ENCODE measurements around the gene IFNAR2. TPM values are rescaled to one million over a fixed set of nuclear protein-coding genes. Genes with fewer than 3 reads are reported as not detected.

Gene IFNAR2
- total RNA-seq, 2 donors from 2014 or later = 5.7 to 7.0 TPM

DNA sequence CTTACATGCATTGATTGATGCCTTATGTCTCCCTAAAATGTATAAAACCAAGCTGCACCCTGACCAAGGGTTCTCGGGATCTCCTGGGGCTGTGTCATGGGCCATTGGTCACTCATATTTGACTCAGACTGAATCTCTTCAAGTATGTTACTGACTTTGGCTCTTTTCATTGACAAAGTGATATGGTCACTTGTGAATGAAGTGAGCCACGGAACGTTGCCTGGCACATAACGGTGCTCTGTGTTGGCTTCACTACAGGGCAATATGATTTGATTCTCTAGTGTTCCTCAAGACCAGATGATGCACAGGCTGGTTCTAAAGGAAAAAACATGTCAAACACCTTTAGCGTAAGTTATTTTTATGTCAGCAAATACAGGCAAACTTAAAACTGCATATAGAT, 25.0 kb downstream of the IFNAR2 start:
- H3K4me3 ChIP-seq = no peak overlapping the region
- TF ChIP-seq POLR2A (IDR thresholded peaks at IDR 0.05) (no peak), POLR2AphosphoS5 (IDR thresholded peaks at IDR 0.05) (no peak)
- TF ChIP-seq, protein P1, sequence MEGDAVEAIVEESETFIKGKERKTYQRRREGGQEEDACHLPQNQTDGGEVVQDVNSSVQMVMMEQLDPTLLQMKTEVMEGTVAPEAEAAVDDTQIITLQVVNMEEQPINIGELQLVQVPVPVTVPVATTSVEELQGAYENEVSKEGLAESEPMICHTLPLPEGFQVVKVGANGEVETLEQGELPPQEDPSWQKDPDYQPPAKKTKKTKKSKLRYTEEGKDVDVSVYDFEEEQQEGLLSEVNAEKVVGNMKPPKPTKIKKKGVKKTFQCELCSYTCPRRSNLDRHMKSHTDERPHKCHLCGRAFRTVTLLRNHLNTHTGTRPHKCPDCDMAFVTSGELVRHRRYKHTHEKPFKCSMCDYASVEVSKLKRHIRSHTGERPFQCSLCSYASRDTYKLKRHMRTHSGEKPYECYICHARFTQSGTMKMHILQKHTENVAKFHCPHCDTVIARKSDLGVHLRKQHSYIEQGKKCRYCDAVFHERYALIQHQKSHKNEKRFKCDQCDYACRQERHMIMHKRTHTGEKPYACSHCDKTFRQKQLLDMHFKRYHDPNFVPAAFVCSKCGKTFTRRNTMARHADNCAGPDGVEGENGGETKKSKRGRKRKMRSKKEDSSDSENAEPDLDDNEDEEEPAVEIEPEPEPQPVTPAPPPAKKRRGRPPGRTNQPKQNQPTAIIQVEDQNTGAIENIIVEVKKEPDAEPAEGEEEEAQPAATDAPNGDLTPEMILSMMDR (IDR thresholded peaks at IDR 0.05) = no peak
- DNase-seq (ENCODE audit: low spot score) = no peak
- no peaks in the 10 kb centered on the region for H3K4me1 ChIP-seq (replicated peaks)
- H3K27ac ChIP-seq = no peak overlapping the region
- H3K9me3 ChIP-seq = no peaks in the 10 kb centered on the region
- no peaks in the 10 kb centered on the region for H3K36me3 ChIP-seq
- no peaks in the 10 kb centered on the region for H3K27me3 ChIP-seq (replicated peaks; ENCODE audit: insufficient read depth)
- intact Hi-C loops (cut with DNase I) = no loop called here
- 96% methylated on average over 5 of the region's 5 CpGs for WGBS

DNA sequence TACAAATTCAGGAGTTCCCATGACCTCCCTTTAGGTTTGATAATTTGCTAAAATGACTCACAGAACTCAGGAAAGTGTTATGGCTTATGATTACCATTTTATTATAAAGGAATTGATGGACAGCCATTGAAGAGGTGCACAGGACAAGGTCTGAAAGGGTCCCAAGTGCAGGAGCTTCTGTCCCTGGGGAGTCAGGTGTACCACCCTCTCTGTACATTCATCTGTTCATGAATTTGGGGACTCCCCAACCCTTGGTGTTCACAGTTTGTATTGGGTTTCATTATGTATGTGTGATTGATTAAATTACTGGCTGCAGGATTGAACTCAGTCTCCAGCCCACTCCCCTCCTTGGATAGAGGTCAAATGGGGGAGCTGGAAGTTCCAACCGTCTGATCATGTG, 25.7 kb downstream of the IFNAR2 start:
- Histone ChIP-seq H3K27ac (no peak overlapping the region), H3K4me3 (no peak overlapping the region), H3K27me3 (replicated peaks; ENCODE audit: insufficient read depth) (no peaks in the 10 kb centered on the region), H3K4me1 (replicated peaks) (no peaks in the 10 kb centered on the region), H3K9me3 (no peaks in the 10 kb centered on the region), H3K36me3 (no peaks in the 10 kb centered on the region)
- intact Hi-C loops (cut with DNase I) = no loop called here
- no peak for DNase-seq (ENCODE audit: low spot score)
- TF ChIP-seq POLR2AphosphoS5 (IDR thresholded peaks at IDR 0.05) (no peak), POLR2A (IDR thresholded peaks at IDR 0.05) (no peak)
- TF ChIP-seq, protein P1 (IDR thresholded peaks at IDR 0.05) = no peak
- 25% methylated on average over 1 of the region's 1 CpG for WGBS

DNA sequence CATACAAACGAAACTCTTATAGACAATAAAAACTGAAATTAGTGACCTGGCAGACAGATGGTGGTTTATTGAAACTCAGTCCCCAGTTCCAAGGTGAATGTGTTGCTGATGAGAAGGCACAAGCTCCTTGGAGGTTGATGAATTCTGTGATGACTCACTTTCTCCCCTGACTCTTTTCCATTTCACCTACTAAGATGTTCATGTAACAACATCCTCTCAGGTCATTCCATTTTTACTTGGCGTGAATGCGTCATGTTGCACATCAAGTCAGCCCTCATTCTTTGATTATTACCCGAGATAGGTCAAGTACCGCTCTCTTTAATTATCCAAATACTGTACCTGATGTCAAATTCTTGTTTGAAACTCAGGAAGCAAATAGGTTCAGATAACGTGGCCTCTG, 26.3 kb downstream of the IFNAR2 start:
- Histone ChIP-seq H3K36me3 (no peaks in the 10 kb centered on the region), H3K4me3 (no peak overlapping the region), H3K27me3 (replicated peaks; ENCODE audit: insufficient read depth) (no peaks in the 10 kb centered on the region), H3K27ac (no peak overlapping the region), H3K9me3 (no peaks in the 10 kb centered on the region), H3K4me1 (replicated peaks) (no peaks in the 10 kb centered on the region)
- no peak for DNase-seq (ENCODE audit: low spot score)
- WGBS = 85% methylated on average over 6 of the region's 6 CpGs
- TF ChIP-seq POLR2A (IDR thresholded peaks at IDR 0.05) (no peak), POLR2AphosphoS5 (IDR thresholded peaks at IDR 0.05) (no peak)
- TF ChIP-seq, protein P1 (IDR thresholded peaks at IDR 0.05) = no peak
- intact Hi-C loops (cut with DNase I) = no loop called here

DNA sequence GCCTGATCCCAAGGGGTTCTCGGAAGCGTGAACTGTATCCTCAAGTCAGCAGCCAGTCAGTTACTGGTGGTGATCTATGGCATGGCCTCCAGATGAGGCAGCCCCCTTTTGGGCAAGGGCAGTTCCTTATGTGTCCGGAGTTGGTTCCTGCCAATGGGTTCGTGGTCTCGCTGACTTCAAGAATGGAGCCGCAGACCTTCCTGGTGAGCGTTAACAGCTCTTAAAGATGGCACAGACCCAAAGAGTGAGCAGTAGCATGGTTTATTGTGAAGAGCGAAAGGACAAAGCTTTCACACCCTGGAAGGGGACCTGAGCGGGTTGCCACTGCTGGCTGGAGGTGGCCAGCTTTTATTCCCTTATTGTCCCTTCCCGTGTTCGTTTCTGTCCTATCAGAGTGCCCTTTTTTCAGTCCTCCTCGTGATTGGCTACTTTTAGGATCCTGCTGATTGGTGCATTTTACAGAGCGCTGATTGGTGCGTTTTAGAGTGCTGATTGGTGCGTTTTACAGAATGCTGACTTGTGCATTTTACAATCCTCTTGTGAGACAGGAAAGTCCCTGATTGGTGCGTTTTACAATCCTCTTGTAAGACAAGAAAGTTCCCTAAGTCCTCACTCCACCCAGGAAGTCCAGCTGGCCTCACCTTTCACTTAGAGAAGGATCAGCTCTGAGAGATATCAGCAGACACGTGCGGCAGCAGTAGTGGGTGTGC, 27.5 kb downstream of the IFNAR2 start:
- DNase-seq (ENCODE audit: low spot score) = no peak
- Histone ChIP-seq H3K9me3 (no peaks in the 10 kb centered on the region), H3K4me3 (no peak overlapping the region), H3K27ac (no peak overlapping the region), H3K36me3 (no peaks in the 10 kb centered on the region), H3K27me3 (replicated peaks; ENCODE audit: insufficient read depth) (no peaks in the 10 kb centered on the region), H3K4me1 (replicated peaks) (no peaks in the 10 kb centered on the region)
- TF ChIP-seq, protein P1 (IDR thresholded peaks at IDR 0.05) = no peak
- no peak for TF ChIP-seq POLR2AphosphoS5 (IDR thresholded peaks at IDR 0.05)
- no peak for TF ChIP-seq POLR2A (IDR thresholded peaks at IDR 0.05)
- WGBS = 97% methylated on average over 18 of the region's 18 CpGs
- intact Hi-C loops (cut with DNase I) = no loop called here

DNA sequence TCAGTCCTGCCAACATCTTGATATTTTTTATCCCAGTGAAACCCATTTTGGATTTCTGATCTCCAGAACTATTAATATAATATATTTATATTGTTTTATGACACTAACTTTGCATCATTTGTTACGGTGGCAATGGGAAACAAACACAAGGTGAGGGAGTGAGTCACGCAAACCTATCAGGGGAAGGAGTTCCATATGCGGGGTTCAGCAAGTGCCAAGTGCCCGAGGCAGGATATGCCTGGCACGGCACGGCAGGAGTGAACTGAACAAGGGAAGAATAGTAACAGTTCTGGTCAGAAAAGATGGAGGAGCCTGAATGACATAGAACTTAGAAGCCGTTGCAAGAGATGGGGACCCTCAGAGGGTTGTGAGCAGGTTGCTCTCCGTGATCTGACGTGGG, 28.7 kb downstream of the IFNAR2 start:
- no peaks in the 10 kb centered on the region for H3K36me3 ChIP-seq
- H3K4me1 ChIP-seq (replicated peaks) = no peaks in the 10 kb centered on the region
- no peaks in the 10 kb centered on the region for H3K9me3 ChIP-seq
- no peak for TF ChIP-seq POLR2AphosphoS5 (IDR thresholded peaks at IDR 0.05)
- TF ChIP-seq POLR2A (IDR thresholded peaks at IDR 0.05) = no peak
- TF ChIP-seq, protein P1 (IDR thresholded peaks at IDR 0.05) = no peak
- WGBS = 93% methylated on average over 9 of the region's 9 CpGs
- no peak for DNase-seq (ENCODE audit: low spot score)
- intact Hi-C loops (cut with DNase I) = no loop called here
- no peaks in the 10 kb centered on the region for H3K27me3 ChIP-seq (replicated peaks; ENCODE audit: insufficient read depth)
- H3K27ac ChIP-seq = no peak overlapping the region
- no peak overlapping the region for H3K4me3 ChIP-seq
